Measurements from ENCODE around the gene METRNL. TPM values are rescaled to one million over a fixed set of nuclear protein-coding genes. Genes with fewer than 3 reads are reported as not detected.

The METRNL gene
- total RNA-seq, 1 experiment from 2014 or later = 58.7 TPM

GRCh38 chr17:83052241-83052564, 27.2 kb upstream of the METRNL start (continued):
- TF ChIP-seq EZH2phosphoT487 (IDR thresholded peaks at IDR 0.05; ENCODE audit: borderline replicate concordance) (no peak), ATF3 (IDR thresholded peaks at IDR 0.05) (no peak), EZH2 (IDR thresholded peaks at IDR 0.05) (no peak), POLR2A (IDR thresholded peaks at IDR 0.05; ENCODE audit: borderline replicate concordance, extremely low read depth, insufficient read depth, insufficient read length) (no peak), TCF7L2 (IDR thresholded peaks at IDR 0.05; ENCODE audit: borderline replicate concordance, extremely low read depth, insufficient read depth, insufficient read length) (no peak)

GRCh38 chr17:83053021-83053681, 26.3 kb upstream of the METRNL start:
- peaks cover 36 to 50% of the 10 kb centered on the region in 2 experiments for H3K4me1 ChIP-seq (ENCODE audit: control insufficient read depth in 1 of 2, insufficient read depth in 2 of 2, low read length in 2 of 2)
- no peak for DNase-seq (ENCODE audit: low read depth, low spot score)
- no peak overlapping the region for H3K4me2 ChIP-seq (ENCODE audit: low read length)
- no peak overlapping the region for H3K9ac ChIP-seq (ENCODE audit: low read length)
- ATAC-seq = no peak
- TF ChIP-seq POLR2A (IDR thresholded peaks at IDR 0.05; ENCODE audit: borderline replicate concordance, extremely low read depth, insufficient read depth, insufficient read length) = no peak
- TF ChIP-seq TCF7L2 (IDR thresholded peaks at IDR 0.05; ENCODE audit: borderline replicate concordance, extremely low read depth, insufficient read depth, insufficient read length) = no peak
- TF ChIP-seq SRF (IDR thresholded peaks at IDR 0.05; ENCODE audit: low read depth) = no peak
- no peak for TF ChIP-seq EGR1 (IDR thresholded peaks at IDR 0.05; ENCODE audit: low read depth)
- no peak for TF ChIP-seq RAD21 (IDR thresholded peaks at IDR 0.05; ENCODE audit: low read depth)
- TF ChIP-seq CTCF (IDR thresholded peaks at IDR 0.05 in 2 of 3, conservative IDR thresholded peaks at IDR 0.05 in 1 of 3; ENCODE audit: borderline replicate concordance in 1 of 3, insufficient read depth in 1 of 3, low read depth in 2 of 3, low read length in 2 of 3) = no peak
- no peaks in the 10 kb centered on the region for H4K20me1 ChIP-seq (ENCODE audit: insufficient read depth)
- peaks cover 5% of the 10 kb centered on the region; the same call in 1 of the 2 replicates for H3K79me2 ChIP-seq (ENCODE audit: insufficient read depth, low read length)
- intact Hi-C loops (cut with micrococcal nuclease) = no loop called here
- no peaks in the 10 kb centered on the region for H3K36me3 ChIP-seq (ENCODE audit: control insufficient read depth in 1 of 2, insufficient read depth in 2 of 2, low read length in 2 of 2)
- no peak overlapping the region for H2AFZ ChIP-seq (ENCODE audit: low read depth, low read length, poor library complexity, severe bottlenecking)
- ChIA-PET CTCF (no interaction called here), RAD21 (ENCODE audit: low non-redundant PET in 1 of 2, low total read pairs in 2 of 2, uncharacterized antibody in 2 of 2, unreplicated experiment in 2 of 2) (no interaction called here), POLR2A (interaction anchor here (1.0 kb wide), 1 partner anchor 21 kb away, joined by 5 read pairs; no protein-coding TSS in a partner anchor)
- H3K27ac ChIP-seq (ENCODE audit: low read depth, low read length) = peak overlapping the region; percentile 5; the same call in 1 of the 2 replicates
- no peak overlapping the region for H3K4me3 ChIP-seq (replicated peaks in 1 of 2; ENCODE audit: low read depth in 1 of 2, low read length in 2 of 2)
- no peaks in the 10 kb centered on the region for H3K9me3 ChIP-seq (ENCODE audit: control insufficient read depth in 1 of 2, insufficient read depth in 1 of 2, low read depth in 1 of 2, low read length in 2 of 2)
- BruUV-seq (replicated peaks) = no TSS peak
- no peaks in the 10 kb centered on the region for H3K9me2 ChIP-seq (ENCODE audit: insufficient read depth)
- H3K27me3 ChIP-seq (ENCODE audit: insufficient read depth, low read length) = no peaks in the 10 kb centered on the region
